GM21737 (cell line): ENCODE data around the gene TENM3.

ENCODE experiments used
- ATAC-seq: cut with Tn5 transposase; IDR thresholded peaks from one replicate; pipeline ENCODE4 v1.9.1; 2021; ENCODE audit warnings: mild to moderate bottlenecking, moderate library complexity; ENCODE audit not compliant: unreplicated experiment

The TENM3 gene

DNA sequence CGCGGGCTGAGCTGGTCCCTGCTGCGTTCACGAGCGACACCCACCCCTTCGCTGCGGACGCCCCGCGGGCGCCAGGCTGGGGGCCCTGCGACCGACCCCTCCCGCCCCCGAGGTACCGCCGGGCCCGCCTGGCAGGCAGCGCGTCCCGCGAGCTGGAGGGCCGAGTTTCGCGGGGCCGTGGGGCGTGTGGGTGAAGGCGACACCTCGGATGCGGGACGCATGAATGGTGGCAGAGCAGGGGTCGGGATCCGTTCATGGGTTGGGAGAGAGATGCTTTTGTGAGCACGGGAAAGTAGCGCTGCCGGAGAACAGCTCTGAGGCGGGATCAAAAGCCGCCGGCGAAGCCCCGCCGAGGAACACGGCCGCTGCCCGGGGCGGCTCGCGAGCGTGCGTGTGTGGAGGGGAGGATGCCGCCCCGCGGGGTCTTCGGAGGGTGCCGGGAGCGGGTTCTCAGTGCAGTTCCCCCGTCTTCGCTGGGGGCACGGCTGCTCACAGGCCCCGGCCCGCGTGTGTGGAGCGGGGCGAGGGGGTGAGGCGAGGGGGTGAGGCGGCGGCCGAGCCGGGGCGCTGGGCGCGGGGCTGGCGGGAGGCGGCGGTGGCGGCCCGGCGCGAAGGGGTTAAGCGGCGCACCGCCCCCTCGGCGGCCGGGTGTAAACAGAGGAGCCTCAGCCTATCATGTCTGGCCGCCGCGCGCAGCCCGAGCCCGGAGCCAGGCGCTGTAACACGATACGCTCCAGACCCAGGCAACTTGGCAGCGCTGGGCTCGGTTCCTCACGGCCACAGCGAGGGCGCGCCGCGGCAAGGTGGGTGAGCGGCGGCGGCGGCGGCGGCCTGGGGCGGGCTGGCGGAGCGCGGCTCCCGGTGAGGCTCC is 205.3 kb downstream of the TENM3 start:
- ATAC-seq: peak; percentile 90

DNA sequence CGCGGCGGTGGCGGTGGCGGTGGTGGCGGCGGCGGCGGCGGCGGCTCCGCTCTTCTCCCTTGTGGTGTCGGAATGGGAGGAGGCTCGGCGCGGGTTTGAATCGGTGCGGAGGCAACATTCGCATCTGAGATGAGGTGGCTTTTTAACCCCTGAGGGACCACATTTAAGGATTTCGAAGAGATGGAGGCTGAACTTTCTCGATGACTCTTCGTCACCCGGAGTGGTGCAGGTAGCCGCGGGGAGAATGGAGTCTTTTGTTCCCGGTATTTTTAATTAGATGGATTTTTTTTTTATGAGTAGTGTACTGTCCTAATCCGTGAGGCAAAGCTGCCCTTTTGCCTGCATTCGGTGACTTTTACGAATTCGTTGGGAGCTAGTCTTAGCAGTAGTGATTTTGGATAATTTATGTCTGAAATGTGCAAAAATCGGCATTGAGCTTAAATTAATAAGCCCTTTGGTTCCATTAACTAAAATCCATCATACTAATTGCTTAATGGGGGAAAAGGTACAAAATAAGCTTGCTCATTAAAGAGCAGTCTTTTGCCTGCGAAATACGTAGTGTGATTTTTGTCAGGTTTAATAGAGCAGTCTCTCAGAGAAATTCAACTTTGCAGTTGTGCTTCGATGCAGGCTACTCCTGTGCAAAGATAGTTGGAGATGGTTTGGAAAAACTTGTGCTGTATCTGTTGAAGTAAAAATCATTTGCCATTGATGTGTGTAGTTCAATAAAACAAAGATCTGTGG is 206.2 kb downstream of the TENM3 start:
- no peak for ATAC-seq

DNA sequence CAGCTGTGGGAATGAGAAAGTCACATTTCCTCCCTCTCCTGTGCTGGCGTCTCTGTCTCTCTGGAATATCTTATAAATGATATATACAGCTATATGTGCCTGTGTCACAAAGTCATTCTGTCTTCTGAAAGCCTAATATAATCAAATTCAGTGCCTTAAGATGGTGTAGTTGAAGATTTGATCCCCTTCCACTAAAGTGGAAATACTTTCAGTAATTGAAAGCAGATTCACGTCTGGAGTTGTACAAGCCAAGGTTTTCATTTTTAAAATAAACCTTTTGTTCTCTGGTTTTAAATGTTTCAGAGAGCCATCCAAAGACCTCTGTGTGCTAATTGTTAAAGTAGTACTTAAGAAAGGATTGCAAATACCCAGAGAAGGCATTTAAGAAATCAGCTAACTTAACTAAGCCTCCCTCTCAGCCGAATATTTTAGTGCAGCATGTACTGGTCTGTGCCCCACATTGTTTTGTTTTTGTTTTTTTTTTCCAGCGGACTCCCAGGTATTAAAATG is 206.8 kb downstream of the TENM3 start:
- ATAC-seq: no peak

DNA sequence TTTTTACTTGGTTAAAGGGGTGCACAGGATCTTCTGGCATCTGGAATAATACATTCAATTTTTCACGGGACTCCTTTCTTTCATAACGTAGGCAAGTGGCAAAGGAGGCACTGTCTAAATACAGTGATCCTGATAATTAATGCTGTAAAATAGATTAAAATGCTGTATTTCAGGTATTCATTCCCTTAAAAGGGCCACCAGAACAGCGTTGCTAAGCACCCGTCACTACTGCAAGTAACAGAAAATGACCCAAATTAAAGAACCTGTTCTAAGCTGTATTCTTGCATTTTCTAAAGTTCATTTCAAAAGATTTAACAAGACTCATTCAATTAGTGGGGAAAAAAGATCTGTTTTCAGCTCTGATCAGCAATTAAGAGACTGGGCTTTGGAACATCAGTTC is 208.2 kb downstream of the TENM3 start:
- no peak for ATAC-seq

DNA sequence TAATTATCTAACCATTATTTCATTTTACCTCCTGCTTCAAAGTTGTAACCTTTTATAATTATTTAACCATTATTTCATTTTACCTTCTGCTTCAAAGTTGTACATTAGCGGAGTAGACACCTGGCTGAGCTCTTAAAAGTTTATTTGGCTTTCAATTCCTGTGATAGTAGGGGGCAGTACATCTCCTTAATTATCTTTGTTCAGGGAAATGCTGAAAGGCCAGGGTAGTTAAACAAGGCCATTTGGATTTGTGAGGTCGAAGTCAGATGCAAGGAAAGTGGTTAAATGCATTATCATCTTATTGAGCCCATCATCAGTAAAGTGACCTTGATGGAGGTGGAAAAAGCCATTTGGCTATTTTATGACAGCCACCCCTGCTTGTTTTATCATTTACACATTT is 210.6 kb downstream of the TENM3 start:
- no peak for ATAC-seq

DNA sequence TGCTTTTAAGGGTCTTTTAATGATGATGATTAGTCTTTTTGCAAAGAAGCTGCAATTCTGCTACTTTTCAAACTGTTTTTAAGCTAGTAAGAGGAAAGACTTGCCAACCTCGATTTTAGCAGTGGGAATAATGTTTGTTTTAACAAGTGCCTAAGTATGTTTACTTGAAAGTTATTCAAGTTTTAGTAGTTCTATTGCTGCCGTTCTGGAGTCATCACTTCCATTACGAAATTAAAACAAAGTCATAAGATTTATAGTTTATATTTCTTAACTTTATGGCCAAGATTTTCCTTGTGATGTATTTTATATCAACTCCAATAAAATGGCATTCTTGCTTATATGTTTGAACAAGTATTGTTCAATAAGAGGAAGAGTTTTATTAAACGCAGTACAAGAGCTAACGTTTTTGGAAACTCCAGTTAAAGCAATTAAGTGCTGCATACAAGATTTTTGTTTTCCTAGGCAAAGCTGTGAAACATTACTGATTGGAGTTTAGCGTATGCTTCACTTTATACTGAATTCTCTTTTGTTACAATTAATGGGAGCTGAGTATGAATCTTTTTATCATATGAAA is 211.3 kb downstream of the TENM3 start:
- ATAC-seq: no peak

DNA sequence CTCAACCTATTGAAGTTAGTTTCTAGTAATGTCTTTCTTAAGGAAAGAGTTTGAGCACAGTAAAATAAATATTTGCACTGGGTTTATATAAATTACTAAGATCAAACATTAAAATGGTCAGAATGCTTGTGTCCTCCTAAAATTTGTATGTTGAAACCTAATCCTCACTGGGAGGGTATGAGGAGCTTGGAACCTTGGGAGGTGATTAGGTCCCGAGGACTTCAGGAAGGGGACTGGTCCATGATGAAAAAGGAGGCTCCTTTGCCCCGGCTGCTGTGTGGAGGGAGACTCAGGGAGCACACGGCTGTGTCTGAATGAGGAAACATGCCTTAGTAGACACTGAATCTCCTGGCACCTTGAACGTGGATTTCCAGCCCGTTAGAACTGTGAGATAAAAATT is 221.9 kb downstream of the TENM3 start:
- no peak for ATAC-seq

DNA sequence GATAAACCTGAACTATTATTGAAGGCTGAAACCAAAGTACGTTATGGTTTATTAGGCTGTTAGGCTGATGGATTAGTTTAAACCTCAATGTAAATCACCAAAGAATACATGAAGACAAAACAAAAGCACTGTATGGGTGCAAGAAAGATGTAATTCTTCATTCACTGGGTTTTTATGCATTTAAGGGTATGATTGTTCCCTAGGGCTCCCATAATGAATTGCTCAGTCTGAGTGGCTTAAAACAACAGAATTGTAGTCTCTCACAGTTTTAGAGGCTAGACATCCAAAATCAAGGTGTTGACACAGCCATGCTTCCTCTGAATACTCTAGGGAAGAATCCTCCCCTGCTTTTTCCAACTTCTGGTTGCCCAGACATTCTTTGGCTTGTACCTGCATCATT is 222.8 kb downstream of the TENM3 start:
- ATAC-seq: no peak

DNA sequence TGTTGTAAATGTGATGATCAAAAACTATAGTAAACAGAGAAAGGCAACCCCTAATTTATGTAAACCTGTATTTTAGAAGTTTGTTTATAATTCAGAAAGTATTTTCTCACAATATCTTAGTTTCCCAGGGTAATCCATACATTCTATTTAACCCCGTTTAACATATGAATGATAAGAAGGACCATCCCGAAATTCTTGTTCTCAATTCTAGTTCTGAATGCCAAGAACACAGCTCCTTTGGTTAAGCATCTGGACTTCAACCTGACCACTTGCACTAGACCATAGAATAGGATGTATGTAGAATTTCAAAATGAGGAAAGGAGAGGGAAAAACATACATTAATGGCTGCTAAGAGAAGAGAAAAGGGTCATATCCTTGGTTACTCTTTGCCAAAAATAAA is 227.0 kb downstream of the TENM3 start:
- ATAC-seq: no peak

DNA sequence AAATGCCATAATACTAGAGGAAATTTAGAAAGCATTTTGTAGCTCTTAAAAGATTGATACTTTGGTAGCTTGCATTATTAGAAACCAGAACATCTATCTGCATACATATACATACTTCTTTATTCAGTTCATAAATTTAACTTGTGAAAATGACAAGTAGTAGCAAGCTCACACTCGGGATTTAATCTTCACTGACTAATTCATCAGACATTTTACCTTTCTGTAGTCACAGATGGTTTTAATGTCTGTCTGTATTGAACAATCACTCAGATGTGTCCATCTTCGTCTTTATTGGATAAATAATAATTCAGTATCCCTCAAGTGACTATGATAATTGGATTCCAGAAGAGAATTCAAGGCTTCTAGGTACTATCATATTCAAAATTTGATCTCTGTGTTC is 232.3 kb downstream of the TENM3 start:
- ATAC-seq: no peak

DNA sequence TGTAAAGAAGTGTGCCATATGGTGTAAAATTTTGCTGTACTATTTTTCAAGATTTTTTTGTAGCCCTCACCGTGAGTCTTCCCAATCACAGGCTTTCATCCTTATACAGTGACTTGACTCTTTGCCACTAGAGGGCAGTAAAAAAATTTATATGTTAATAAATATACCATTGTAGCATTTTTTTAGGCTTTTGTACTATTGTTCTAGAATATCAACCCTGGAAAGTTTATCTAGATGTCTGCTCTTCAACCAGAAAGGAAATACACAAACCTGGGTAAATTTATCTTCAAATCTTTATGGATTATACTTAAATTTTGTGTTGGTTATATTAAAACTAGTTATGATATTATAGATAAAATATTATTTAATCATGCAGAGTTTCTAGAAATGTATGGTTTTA is 235.3 kb downstream of the TENM3 start:
- no peak for ATAC-seq

DNA sequence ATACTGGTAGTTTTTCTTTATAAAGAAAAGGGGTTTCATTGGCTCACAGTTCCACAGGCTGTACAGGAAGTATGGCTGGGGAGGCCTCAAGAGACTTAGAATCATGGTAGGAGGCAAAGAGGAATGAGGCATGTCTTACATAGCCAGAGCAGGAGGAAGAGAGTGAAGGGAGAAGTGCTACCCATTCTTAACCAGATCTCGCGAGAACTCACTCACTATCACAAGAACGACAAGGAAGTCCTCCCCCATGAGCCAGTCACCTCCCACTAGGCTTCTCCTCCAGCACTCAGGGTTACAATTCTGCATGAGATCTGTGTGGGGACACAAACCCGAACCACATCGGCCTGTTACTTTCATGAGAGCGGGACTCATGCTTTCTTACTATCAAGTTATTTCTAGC is 240.5 kb downstream of the TENM3 start:
- ATAC-seq: no peak

DNA sequence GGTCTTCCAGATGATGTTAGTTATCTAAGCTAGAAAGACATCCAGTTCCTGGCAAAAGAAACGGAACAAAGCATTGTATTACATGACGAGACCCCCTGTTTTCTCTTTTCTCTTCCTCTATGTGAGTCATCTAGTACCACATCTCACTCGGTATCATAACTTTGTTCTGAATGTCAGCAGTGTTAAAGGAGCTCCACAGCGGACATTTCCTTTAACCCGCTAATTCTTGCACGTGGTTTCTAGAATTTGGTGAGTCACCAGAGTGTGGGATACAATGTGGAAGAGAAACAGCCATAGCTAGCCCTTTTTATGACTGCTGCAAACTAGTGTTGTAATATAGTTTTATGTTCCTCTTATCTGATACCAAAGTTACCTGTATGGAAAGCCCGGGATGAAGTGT is 243.7 kb downstream of the TENM3 start:
- no peak for ATAC-seq

DNA sequence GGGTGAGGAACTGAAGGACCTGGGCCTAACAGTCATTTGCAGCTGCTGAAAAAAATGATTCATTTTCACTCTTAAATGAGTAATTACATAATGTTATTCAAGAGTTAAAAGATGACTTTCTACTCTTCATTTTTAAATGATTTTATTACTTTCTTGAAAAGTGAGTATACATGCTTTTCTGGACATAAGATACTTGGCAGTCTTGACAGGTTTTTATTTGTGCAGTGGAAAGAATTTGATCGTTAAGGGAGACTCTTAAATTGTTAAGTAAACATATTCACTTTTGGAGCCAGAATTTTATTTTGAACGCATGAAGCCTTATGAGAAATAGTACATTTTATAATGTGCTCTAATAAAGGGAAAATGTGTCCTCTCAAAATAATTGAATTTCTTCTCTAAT is 245.7 kb downstream of the TENM3 start:
- no peak for ATAC-seq

DNA sequence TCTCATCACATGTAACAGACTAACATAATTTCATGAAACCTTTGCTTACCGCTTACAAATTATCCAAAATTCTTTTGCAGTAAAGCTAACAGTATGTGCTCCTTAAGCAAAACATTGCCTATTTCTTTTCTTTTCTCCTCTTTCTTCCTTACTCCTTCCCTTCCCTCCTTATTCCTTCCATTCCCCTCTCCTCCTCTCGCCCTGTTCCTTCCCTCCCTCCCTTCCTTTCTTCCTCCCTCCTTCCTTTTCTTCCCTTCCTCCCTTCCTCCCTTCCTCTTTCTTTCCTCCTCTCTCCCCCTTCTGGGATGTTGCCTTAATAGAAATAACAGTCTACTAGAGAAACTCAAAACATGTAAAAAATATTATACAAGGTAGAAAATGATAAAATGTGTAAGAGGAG is 246.4 kb downstream of the TENM3 start:
- ATAC-seq: no peak

DNA sequence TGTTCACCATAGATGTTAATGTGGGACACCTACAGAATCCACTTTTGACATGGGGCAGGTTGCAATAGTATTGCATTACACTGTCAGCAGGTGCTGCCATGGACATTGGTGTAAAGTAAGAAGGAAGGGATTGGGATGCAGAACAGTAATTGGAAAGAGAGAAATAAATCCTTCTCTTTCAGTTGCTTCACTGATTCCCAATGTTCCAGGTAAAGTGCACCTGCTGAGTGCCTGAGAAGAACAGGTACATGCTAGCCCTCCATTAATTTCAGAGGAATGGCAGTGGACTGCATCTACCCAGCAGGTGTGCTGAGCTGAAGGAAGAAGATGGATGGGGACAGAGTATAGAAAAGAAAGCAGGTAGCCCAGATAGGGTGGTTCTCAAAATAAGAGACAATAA is 248.5 kb downstream of the TENM3 start:
- ATAC-seq: no peak

DNA sequence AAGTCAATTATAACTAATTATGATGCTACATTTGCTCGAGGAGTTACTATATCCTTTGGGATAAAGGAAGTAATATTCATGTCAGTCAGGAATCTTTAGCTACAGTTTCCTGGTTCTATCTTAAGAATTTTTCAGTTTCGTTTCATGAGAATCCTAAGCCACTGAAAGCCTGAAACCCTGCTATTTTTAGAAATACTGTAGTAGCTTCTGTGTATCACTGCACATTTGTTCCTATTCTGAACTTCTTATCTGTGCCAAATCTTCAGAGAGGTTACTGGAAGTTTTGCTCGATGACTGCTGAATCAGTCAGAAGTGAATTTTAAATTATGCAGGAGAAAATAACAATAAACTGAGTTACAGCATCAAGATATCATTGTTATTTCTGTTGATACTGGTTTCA is 249.2 kb downstream of the TENM3 start:
- peak; percentile 60 for ATAC-seq

DNA sequence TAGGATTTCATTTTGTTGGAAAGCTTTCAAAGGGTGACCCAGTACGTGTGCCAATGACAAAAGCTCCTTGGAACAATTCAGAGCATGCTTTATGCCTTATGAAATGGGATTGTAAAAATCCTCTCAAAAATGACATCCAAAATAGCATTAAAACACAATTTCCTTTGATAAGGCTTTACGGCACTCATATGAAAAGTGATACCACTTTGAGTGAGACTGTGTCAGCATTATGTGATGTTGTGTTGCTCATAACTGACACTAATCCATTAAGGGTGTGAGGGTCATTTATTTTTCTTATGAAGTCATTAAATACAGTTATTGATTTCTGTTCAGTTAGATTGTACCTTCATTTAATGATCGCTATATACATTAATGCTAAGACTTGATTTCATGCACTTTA is 250.2 kb downstream of the TENM3 start:
- ATAC-seq: no peak

DNA sequence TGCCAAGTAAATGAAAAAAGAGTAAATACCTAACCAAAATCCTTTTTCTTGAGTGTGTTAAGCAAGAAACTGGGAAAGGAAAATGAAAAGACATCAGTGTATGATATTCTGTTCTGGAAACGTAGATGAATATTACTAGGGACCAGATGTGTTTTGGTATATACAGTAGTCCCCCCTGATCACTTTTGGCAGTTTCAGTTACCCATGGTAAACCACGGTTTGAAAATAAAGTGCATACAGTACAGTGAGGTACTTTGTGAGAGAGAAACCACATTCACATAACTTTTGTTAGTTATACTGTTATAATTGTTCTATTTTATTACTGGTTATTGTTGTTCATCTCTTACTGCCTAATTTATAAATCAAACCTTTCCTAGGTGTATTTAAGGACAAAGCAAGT is 250.9 kb downstream of the TENM3 start:
- ATAC-seq: no peak

DNA sequence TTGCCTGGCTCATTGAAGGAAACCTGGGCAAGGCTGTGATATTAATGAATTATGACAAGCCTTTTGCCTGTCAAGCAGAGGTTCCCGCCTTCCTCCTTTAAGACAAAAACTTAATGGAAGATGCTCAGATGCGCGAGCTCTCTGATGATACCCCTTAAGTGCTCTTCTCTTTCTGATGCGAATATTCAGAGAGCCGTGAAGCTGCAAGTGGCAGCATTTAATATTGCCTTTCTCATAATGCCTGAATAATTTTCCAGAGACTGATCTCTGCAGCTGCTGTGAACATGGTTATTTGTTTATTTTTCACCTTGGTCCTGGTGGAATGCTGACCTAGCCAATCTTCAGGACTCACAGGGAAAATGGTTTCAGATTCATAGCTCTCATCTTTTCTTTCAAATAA is 251.8 kb downstream of the TENM3 start:
- no peak for ATAC-seq

DNA sequence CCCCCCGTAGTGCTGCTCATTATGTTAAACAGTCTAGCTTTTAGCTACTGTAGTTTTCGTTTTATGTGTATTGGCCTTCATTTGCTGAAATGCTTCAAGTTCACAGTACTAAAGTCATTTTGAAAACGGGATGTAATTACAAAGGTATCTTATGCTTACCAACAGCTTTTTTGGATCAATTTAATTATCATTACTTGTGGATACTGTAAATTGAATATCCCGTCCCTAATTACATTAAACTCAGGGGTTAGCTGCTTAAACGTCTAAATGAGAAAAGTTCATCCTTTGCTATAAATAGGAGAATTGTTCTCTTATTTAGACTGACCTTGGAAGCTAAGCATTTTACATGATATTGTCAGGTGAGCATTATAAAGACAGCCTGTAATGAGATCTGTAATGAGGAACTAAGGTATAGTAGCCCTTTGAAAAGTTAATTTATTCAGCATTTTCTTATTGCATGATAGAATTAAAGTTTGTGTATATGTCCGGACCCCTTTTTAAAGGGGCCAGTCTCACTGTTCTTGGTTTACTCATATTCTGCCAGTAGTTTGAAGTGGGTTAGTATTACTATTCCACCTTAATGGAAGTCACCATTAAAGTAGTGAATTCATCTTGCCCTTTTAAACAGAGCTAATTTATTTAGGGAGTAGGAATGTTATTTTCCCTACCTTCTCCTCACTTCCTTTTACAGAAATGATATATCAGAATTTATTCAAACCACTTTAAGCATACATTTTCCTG is 252.6 kb downstream of the TENM3 start:
- no peak for ATAC-seq
